GM12892 (cell line): ENCODE data around the gene IFIT1B.

Source experiments
- POLR2A ChIP-seq: IDR thresholded peaks from 2 replicates; pipeline ENCODE4 v1.6.1; 2011; ENCODE audit warnings: low read depth, low read length, control low read depth
- POLR2AphosphoS5 ChIP-seq: IDR thresholded peaks from 2 replicates; pipeline ENCODE4 v1.6.1; 2011; ENCODE audit warnings: low read depth, low read length, control low read depth
- TAF1 ChIP-seq: IDR thresholded peaks from 2 replicates; pipeline ENCODE4 v1.6.1; 2011; ENCODE audit warnings: low read depth, mild to moderate bottlenecking, control low read depth, low read length, borderline replicate concordance

DNA sequence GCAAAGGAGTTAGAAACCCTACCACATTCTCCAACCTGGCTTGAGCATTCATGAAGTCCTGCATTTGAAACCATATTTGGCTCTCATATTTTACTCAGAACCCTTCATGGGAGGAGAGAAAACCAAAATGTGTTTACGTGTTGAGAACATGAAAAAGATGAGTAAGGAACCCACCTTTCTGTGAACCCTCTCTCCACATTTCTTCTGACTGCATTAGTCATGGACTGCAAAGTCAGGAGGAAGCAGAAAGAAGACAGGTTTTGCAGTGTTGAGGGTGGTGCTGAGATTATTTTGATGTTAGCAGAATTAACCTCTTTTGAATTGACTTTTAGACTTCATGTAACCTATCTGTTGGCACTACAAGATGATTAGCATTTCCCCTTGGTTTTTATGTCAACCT is 4.9 kb downstream of the IFIT1B start:
- no peak for TF ChIP-seq POLR2A
- TF ChIP-seq TAF1, result no peak
- TF ChIP-seq POLR2AphosphoS5, result no peak
